Measurements from ENCODE around the gene ADGRB3. TPM values are rescaled to one million over a fixed set of nuclear protein-coding genes. Genes with fewer than 3 reads are reported as not detected.

Gene ADGRB3
- polyA plus RNA-seq, 1 of the 3 experiments (the other 2 are of a cell fraction) = 0.12 TPM

GRCh38 chr6:68947721-68948120 lies 312.6 kb downstream of the ADGRB3 start:
- Histone ChIP-seq H3K4me1 (ENCODE audit: control insufficient read depth in 1 of 2, insufficient read depth in 2 of 2, low read depth in 1 of 2, low read length in 1 of 2) (no peaks in the 10 kb centered on the region; a peak in 1 of 4 replicates), H3K4me2 (no peak overlapping the region), H4K20me1 (ENCODE audit: insufficient read depth) (no peaks in the 10 kb centered on the region), H3K27ac (ENCODE audit: low read depth in 2 of 2, low read length in 1 of 2) (no peak overlapping the region), H3K79me2 (ENCODE audit: insufficient read depth) (no peaks in the 10 kb centered on the region), H3K9me3 (no peaks in the 10 kb centered on the region), H3K27me3 (ENCODE audit: insufficient read depth) (no peaks in the 10 kb centered on the region), H3K4me3 (ENCODE audit: low read depth in 2 of 2, low read length in 1 of 2) (no peak overlapping the region), H2AFZ (ENCODE audit: low read depth) (no peak overlapping the region), H3F3A (replicated peaks; ENCODE audit: insufficient read depth) (no peaks in the 10 kb centered on the region), H3K9ac (no peak overlapping the region), H3K36me3 (replicated peaks in 1 of 2; ENCODE audit: control insufficient read depth in 1 of 2, insufficient read depth in 2 of 2, low read length in 1 of 2) (no peaks in the 10 kb centered on the region), H3K9me2 (no peaks in the 10 kb centered on the region)
- CTCF ChIA-PET = interaction anchor here (1.6 kb wide), 1 partner anchor 10 kb away, joined by 7 read pairs; no protein-coding TSS in a partner anchor
- POLR2A ChIA-PET = no interaction called here
- WGBS (ENCODE audit: low lambda C conversion rate) = 68% methylated on average over 5 of the region's 5 CpGs
- no peak for DNase-seq
- TF ChIP-seq SIN3A (IDR thresholded peaks at IDR 0.05; ENCODE audit: borderline replicate concordance, low read depth, low read length) (no peak), IRF3 (IDR thresholded peaks at IDR 0.05; ENCODE audit: low read depth, low read length) (no peak), FOXJ3 (CRISPR knock-in tag; IDR thresholded peaks at IDR 0.05) (no peak)

- no peak overlapping the region for H3K4me2 ChIP-seq
- CTCF ChIA-PET = interaction anchor here (0.7 kb wide), 1 partner anchor 315 kb away, joined by 3 read pairs; no protein-coding TSS in a partner anchor
Observed at GRCh38 chr6:68951270-68951669, 316.2 kb downstream of the ADGRB3 start.

More at GRCh38 chr6:68951270-68951669, 316.2 kb downstream of the ADGRB3 start:
- Histone ChIP-seq H3K9me3 (no peaks in the 10 kb centered on the region), H3K9ac (no peak overlapping the region), H3K4me1 (ENCODE audit: control insufficient read depth in 1 of 2, insufficient read depth in 2 of 2, low read depth in 1 of 2, low read length in 1 of 2) (no peaks in the 10 kb centered on the region; a peak in 2 of 4 replicates), H4K20me1 (ENCODE audit: insufficient read depth) (no peaks in the 10 kb centered on the region), H2AFZ (ENCODE audit: low read depth) (no peak overlapping the region), H3K79me2 (ENCODE audit: insufficient read depth) (no peaks in the 10 kb centered on the region), H3F3A (replicated peaks; ENCODE audit: insufficient read depth) (no peaks in the 10 kb centered on the region), H3K27ac (ENCODE audit: low read depth in 2 of 2, low read length in 1 of 2) (no peak overlapping the region), H3K27me3 (ENCODE audit: insufficient read depth) (no peaks in the 10 kb centered on the region), H3K4me3 (ENCODE audit: low read depth in 2 of 2, low read length in 1 of 2) (no peak overlapping the region), H3K36me3 (replicated peaks in 1 of 2; ENCODE audit: control insufficient read depth in 1 of 2, insufficient read depth in 2 of 2, low read length in 1 of 2) (no peaks in the 10 kb centered on the region), H3K9me2 (no peaks in the 10 kb centered on the region)
- 50% methylated on average over 10 of the region's 10 CpGs for WGBS (ENCODE audit: low lambda C conversion rate)
- TF ChIP-seq CTCF (IDR thresholded peaks at IDR 0.05) (no peak), SMC3 (IDR thresholded peaks at IDR 0.05; ENCODE audit: low read depth, low read length) (no peak), ZBTB33 (IDR thresholded peaks at IDR 0.05; ENCODE audit: borderline replicate concordance, low read depth) (no peak), CHD2 (IDR thresholded peaks at IDR 0.05; ENCODE audit: low read length, partially characterized antibody) (no peak), RCOR1 (IDR thresholded peaks at IDR 0.05; ENCODE audit: low read length) (no peak), FOSL2 (IDR thresholded peaks at IDR 0.05; ENCODE audit: borderline replicate concordance, low read depth) (no peak), YY1 (IDR thresholded peaks at IDR 0.05; ENCODE audit: low read depth) (no peak), REST (IDR thresholded peaks at IDR 0.05; ENCODE audit: low read depth, low read length) (no peak), SIN3A (IDR thresholded peaks at IDR 0.05; ENCODE audit: borderline replicate concordance, low read depth, low read length) (no peak), FOXM1 (IDR thresholded peaks at IDR 0.05; ENCODE audit: low read depth) (no peak), ELF1 (IDR thresholded peaks at IDR 0.05) (no peak), IRF3 (IDR thresholded peaks at IDR 0.05; ENCODE audit: low read depth, low read length) (no peak), USF1 (IDR thresholded peaks at IDR 0.05; ENCODE audit: borderline replicate concordance, low read depth) (no peak)
- POLR2A ChIA-PET = no interaction called here
- no peak for DNase-seq
